NB4 (cell line): ENCODE results near the gene C1QTNF7.
A peak's percentile ranks its signal among the peaks of the same experiment; 100 is the strongest.

ENCODE experiments used
- POLR2A ChIP-seq: IDR thresholded peaks from 2 replicates; pipeline ENCODE4 v1.6.1; 2011; ENCODE audit warnings: mild to moderate bottlenecking; ENCODE audit not compliant: insufficient read length; ENCODE audit errors: extremely low read depth
- TF ChIP-seq, protein P1 (sequence below): IDR thresholded peaks from one replicate; pipeline ENCODE4 v1.5.1; 2012; ENCODE audit warnings: low read depth, low read length

GRCh38 chr4:15396157-15396800, 31.6 kb upstream of the C1QTNF7 start:
- TF ChIP-seq, protein P1, sequence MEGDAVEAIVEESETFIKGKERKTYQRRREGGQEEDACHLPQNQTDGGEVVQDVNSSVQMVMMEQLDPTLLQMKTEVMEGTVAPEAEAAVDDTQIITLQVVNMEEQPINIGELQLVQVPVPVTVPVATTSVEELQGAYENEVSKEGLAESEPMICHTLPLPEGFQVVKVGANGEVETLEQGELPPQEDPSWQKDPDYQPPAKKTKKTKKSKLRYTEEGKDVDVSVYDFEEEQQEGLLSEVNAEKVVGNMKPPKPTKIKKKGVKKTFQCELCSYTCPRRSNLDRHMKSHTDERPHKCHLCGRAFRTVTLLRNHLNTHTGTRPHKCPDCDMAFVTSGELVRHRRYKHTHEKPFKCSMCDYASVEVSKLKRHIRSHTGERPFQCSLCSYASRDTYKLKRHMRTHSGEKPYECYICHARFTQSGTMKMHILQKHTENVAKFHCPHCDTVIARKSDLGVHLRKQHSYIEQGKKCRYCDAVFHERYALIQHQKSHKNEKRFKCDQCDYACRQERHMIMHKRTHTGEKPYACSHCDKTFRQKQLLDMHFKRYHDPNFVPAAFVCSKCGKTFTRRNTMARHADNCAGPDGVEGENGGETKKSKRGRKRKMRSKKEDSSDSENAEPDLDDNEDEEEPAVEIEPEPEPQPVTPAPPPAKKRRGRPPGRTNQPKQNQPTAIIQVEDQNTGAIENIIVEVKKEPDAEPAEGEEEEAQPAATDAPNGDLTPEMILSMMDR, result peak; percentile 76
- no peak for TF ChIP-seq POLR2A
